Stomach (tissue), 9 donors: ENCODE measurements around the gene BATF. TPM values are rescaled to one million over a fixed set of nuclear protein-coding genes. Genes with fewer than 3 reads are reported as not detected.

Experiments
- DNase-seq, 2 donors: peaks; one replicate each; pipeline versions ENCODE4 v3.0.0 to v3.0.0-alpha.2; 2013 to 2019
- H3K27ac ChIP-seq, 5 donors: fragments of 200-600 bp in 4 of 5; sonication (generic) in 4 of 5; one replicate each; pipeline ENCODE4 v1.5.1; 2013 to 2019; ENCODE audit warnings: mild to moderate bottlenecking in 1 of 5, moderate library complexity in 1 of 5
- H3K27me3 ChIP-seq, 3 donors: fragments of 200-600 bp; sonication (generic); one replicate each; pipeline ENCODE4 v1.5.1; 2017 to 2019; ENCODE audit warnings: mixed run types in 1 of 3
- H3K36me3 ChIP-seq, 4 donors: fragments of 200-600 bp; sonication (generic); 1 replicate in 3 of 4; 2 replicates in 1 of 4; pipeline ENCODE4 v1.5.1; 2016 to 2019
- H3K4me1 ChIP-seq, 4 donors: fragments of 200-600 bp; sonication (generic); one replicate each; pipeline ENCODE4 v1.5.1; 2016 to 2019
- H3K4me3 ChIP-seq, 4 donors: fragments of 200-600 bp; sonication (generic) in 3 of 4; one replicate each; pipeline ENCODE4 v1.5.1; 2016 to 2019; ENCODE audit warnings: mild to moderate bottlenecking in 1 of 4
- H3K9me3 ChIP-seq, 4 donors: fragments of 200-600 bp; sonication (generic); one replicate each; pipeline ENCODE4 v1.5.1; 2016 to 2019
- CTCF ChIP-seq, 7 experiments: fragments of 450-650 bp in 4 of 7; fragments of 200-600 bp in 3 of 7; sonication (generic) in 3 of 7; IDR thresholded peaks; one replicate each; pipeline ENCODE4 v1.5.1; 2016 to 2019; ENCODE audit warnings: antibody characterized with exemption in 7 of 7, control low read depth in 2 of 7, mild to moderate bottlenecking in 1 of 7
- EP300 ChIP-seq: sonication (generic); formaldehyde crosslinking; IDR thresholded peaks from one replicate; pipeline ENCODE4 v1.6.1; 2017; ENCODE audit warnings: antibody characterized with exemption
- POLR2A ChIP-seq, 4 donors: fragments of 450-650 bp; IDR thresholded peaks; one replicate each; pipeline ENCODE4 v1.6.1; 2016; ENCODE audit warnings: antibody characterized with exemption in 4 of 4, control low read depth in 2 of 4, mild to moderate bottlenecking in 1 of 4, moderate library complexity in 1 of 4
- POLR2AphosphoS5 ChIP-seq, 3 donors: sonication (generic); formaldehyde crosslinking; IDR thresholded peaks; one replicate each; pipeline ENCODE4 v1.6.1; 2016; ENCODE audit warnings: antibody characterized with exemption in 3 of 3
- WGBS, 5 donors: extraction: QIAGEN DNeasy Blood & Tissue Kit in 3 of 5; methylation state at CpG; one replicate each; pipeline versions ENCODE4 v1.1.5 to v1.1.7; 2013 to 2018; 5-methylcytosine and 5-hydroxymethylcytosine counted together
- intact Hi-C: fragments of 100-400 bp; cut with DNase I; formaldehyde crosslinking; loops from one replicate; pipeline ENCODE4 v1.15.1; 2023; ENCODE audit warnings: low total_unique reads
- polyA plus RNA-seq, 3 donors: library from polyadenylated mRNA; stranded (reverse); fragments of 200-250 nt; gene quantifications; one replicate each; pipeline ENCODE4 v1.2.3, GENCODE V29; 2013
- total RNA-seq, 5 donors: library from RNA; depleted of rRNA; stranded (reverse); fragments of >200 nt; gene quantifications; one replicate each; pipeline versions ENCODE4 v1.1.0 to v1.2.3, GENCODE V29; 2014 to 2016
- donor health status: healthy with polysubstance abuse.
- donor health status: Bipolar disorder and iron deficiency.
- donor health status: healthy.

Gene BATF
- total and polyA plus RNA-seq, 8 donors = 1.3 to 17.7 (median 7.4) TPM; not detected in 2

- DNase-seq = no peak
- Histone ChIP-seq H3K27ac (no peak overlapping the region), H3K9me3 (no peaks in the 10 kb centered on the region), H3K4me1 (no peaks in the 10 kb centered on the region), H3K36me3 (no peaks in the 10 kb centered on the region), H3K4me3 (no peak overlapping the region), H3K27me3 (peaks cover 0 to 37% (median 0%) of the 10 kb centered on the region in 3 donors)
- TF ChIP-seq CTCF (IDR thresholded peaks at IDR 0.05) (no peak), POLR2AphosphoS5 (IDR thresholded peaks at IDR 0.05) (no peak), EP300 (no peak), POLR2A (IDR thresholded peaks at IDR 0.05) (no peak)
- WGBS, 5 donors = 75 to 87% (median 85%) methylated on average over 6 of the region's 6 CpGs
- intact Hi-C loops = no loop called here
Measured at GRCh38 chr14:75568791-75569190, 46.5 kb downstream of the BATF start.

GRCh38 chr14:75570797-75571196 lies 48.5 kb downstream of the BATF start:
- no peaks in the 10 kb centered on the region for H3K9me3 ChIP-seq
- intact Hi-C loops = no loop called here
- no peaks in the 10 kb centered on the region for H3K4me1 ChIP-seq
- WGBS, 5 donors = 50 to 71% (median 66%) methylated on average over 2 of the region's 2 CpGs
- no peak for DNase-seq
- peaks cover 0 to 21% (median 0%) of the 10 kb centered on the region in 3 donors for H3K27me3 ChIP-seq
- H3K27ac ChIP-seq = no peak overlapping the region
- H3K4me3 ChIP-seq = no peak overlapping the region
- H3K36me3 ChIP-seq = no peaks in the 10 kb centered on the region
- TF ChIP-seq CTCF (IDR thresholded peaks at IDR 0.05) (no peak), POLR2A (IDR thresholded peaks at IDR 0.05) (no peak), POLR2AphosphoS5 (IDR thresholded peaks at IDR 0.05) (no peak), EP300 (no peak)

GRCh38 chr14:75572104-75572503 lies 49.8 kb downstream of the BATF start:
- intact Hi-C loops = no loop called here
- peak in 1 of 2 donors; percentile 33 for DNase-seq
- WGBS, 5 donors = 44 to 60% (median 55%) methylated on average over 6 of the region's 6 CpGs

GRCh38 chr14:75577090-75577489 lies 54.8 kb downstream of the BATF start:
- Histone ChIP-seq H3K27ac (no peak overlapping the region), H3K9me3 (no peaks in the 10 kb centered on the region), H3K4me3 (no peak overlapping the region), H3K4me1 (peaks cover 13 to 36% (median 31%) of the 10 kb centered on the region in 4 donors), H3K36me3 (no peaks in the 10 kb centered on the region), H3K27me3 (peaks cover 0 to 18% (median 0%) of the 10 kb centered on the region in 3 donors)
- WGBS, 5 donors = 62 to 71% (median 64%) methylated on average over 3 of the region's 3 CpGs
- TF ChIP-seq CTCF (IDR thresholded peaks at IDR 0.05) = no peak
- TF ChIP-seq EP300 = no peak
- TF ChIP-seq POLR2A (IDR thresholded peaks at IDR 0.05) = no peak
- no peak for TF ChIP-seq POLR2AphosphoS5 (IDR thresholded peaks at IDR 0.05)
- DNase-seq = no peak
- intact Hi-C loops = loop anchor here (5.0 kb wide), 1 partner anchor 75 kb away; no protein-coding TSS in a partner anchor

More at GRCh38 chr14:75572104-75572503, 49.8 kb downstream of the BATF start:
- peaks cover 0 to 21% (median 0%) of the 10 kb centered on the region in 3 donors for H3K27me3 ChIP-seq
- H3K27ac ChIP-seq = no peak overlapping the region
- no peak for TF ChIP-seq EP300
- TF ChIP-seq CTCF (IDR thresholded peaks at IDR 0.05) = no peak
- TF ChIP-seq POLR2A (IDR thresholded peaks at IDR 0.05) = no peak
- no peak for TF ChIP-seq POLR2AphosphoS5 (IDR thresholded peaks at IDR 0.05)
- no peaks in the 10 kb centered on the region for H3K36me3 ChIP-seq
- no peaks in the 10 kb centered on the region for H3K4me1 ChIP-seq
- no peak overlapping the region for H3K4me3 ChIP-seq
- no peaks in the 10 kb centered on the region for H3K9me3 ChIP-seq
